Loucy (cell line): ENCODE results near the gene MRPL21.

Source experiments
- H2AFZ ChIP-seq: fragments of 200-600 bp; sonication (generic); 2 replicates; pipeline ENCODE4 v1.6.0; 2016; ENCODE audit warnings: antibody characterized with exemption, mild to moderate bottlenecking, low read length, moderate library complexity
- H3F3A ChIP-seq: fragments of 200-600 bp; 2 replicates; pipeline ENCODE4 v1.6.0; 2016; ENCODE audit warnings: antibody characterized with exemption, low read depth, mild to moderate bottlenecking
- H3K27me3 ChIP-seq: fragments of 200-600 bp; sonication (generic); 2 replicates; pipeline ENCODE4 v1.6.1; 2014; ENCODE audit warnings: low read length, mild to moderate bottlenecking; ENCODE audit not compliant: insufficient read depth, poor library complexity, severe bottlenecking
- H3K36me3 ChIP-seq: fragments of 200-600 bp; sonication (generic); 2 replicates; pipeline ENCODE4 v1.6.1; 2016; ENCODE audit warnings: low read length; ENCODE audit not compliant: insufficient read depth
- H3K4me1 ChIP-seq: fragments of 200-600 bp; sonication (generic); 2 replicates; pipeline ENCODE4 v1.5.1; 2014; ENCODE audit warnings: low read length, mild to moderate bottlenecking; ENCODE audit not compliant: insufficient read depth, poor library complexity, severe bottlenecking
- H3K4me2 ChIP-seq: fragments of 200-600 bp; sonication (generic); 2 replicates; pipeline ENCODE4 v1.6.0; 2014; ENCODE audit warnings: antibody characterized with exemption, low read length, low read depth, mild to moderate bottlenecking; ENCODE audit not compliant: poor library complexity, severe bottlenecking
- H3K4me3 ChIP-seq: fragments of 200-600 bp; sonication (generic); 2 replicates; pipeline ENCODE4 v1.5.1; 2014; ENCODE audit warnings: low read length, mild to moderate bottlenecking, mixed read lengths; ENCODE audit not compliant: poor library complexity, severe bottlenecking
- H3K79me2 ChIP-seq: fragments of 200-600 bp; sonication (generic); 2 replicates; pipeline ENCODE4 v1.6.1; 2014; ENCODE audit warnings: low read length; ENCODE audit not compliant: insufficient read depth
- H3K9ac ChIP-seq: fragments of 200-600 bp; sonication (generic); 2 replicates; pipeline ENCODE4 v1.6.0; 2014; ENCODE audit warnings: mild to moderate bottlenecking, low read depth, low read length, moderate library complexity; ENCODE audit not compliant: poor library complexity, severe bottlenecking
- H3K9me2 ChIP-seq: fragments of 200-600 bp; sonication (generic); replicated peaks from 2 replicates; pipeline ENCODE4 v1.6.1; 2016; ENCODE audit warnings: low read depth, low read length, mixed read lengths
- H3K9me3 ChIP-seq: fragments of 200-600 bp; sonication (generic); 2 replicates; pipeline ENCODE4 v1.6.1; 2014; ENCODE audit warnings: mild to moderate bottlenecking, antibody characterized with exemption, low read length, low read depth; ENCODE audit not compliant: insufficient read depth
- H4K20me1 ChIP-seq: fragments of 200-600 bp; sonication (generic); 2 replicates; pipeline ENCODE4 v1.6.0; 2014; ENCODE audit warnings: antibody characterized with exemption, low read length, mild to moderate bottlenecking; ENCODE audit not compliant: insufficient read depth, poor library complexity, severe bottlenecking
- EZH2phosphoT487 ChIP-seq: fragments of 200-600 bp; IDR thresholded peaks from 2 replicates; pipeline ENCODE4 v1.6.1; 2018; ENCODE audit warnings: antibody characterized with exemption, mild to moderate bottlenecking, moderate library complexity, borderline replicate concordance
- TF ChIP-seq, protein P1 (sequence below): fragments of 200-600 bp; sonication (generic); conservative IDR thresholded peaks from 2 replicates; pipeline ENCODE4 v1.5.1; 2014; ENCODE audit warnings: mild to moderate bottlenecking, antibody characterized with exemption, low read length

MRPL21 gene

DNA sequence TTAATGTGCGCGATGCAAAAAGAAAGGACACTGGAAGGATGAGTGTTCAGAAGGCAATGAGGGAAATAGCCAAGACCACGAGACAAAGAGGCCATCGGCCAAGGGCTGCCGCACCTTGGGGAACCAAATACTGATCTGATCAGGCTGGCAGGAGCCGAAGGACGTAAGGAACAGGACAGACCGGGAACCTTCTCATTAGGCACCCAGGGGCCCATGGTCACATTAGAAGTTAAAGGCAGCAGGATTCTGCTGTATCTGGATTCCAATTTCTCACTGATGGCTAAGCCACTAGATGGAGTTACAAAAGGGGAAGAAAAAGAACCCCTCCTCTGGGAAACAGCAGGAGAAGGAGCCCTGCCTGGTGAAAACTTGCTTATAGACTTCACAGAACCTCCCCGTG, 33.2 kb downstream of the MRPL21 start:
- Histone ChIP-seq H3K9me2 (no peaks in the 10 kb centered on the region), H3F3A (no peaks in the 10 kb centered on the region), H3K79me2 (no peaks in the 10 kb centered on the region), H3K4me3 (no peak overlapping the region), H3K9ac (no peak overlapping the region), H3K27me3 (no peaks in the 10 kb centered on the region), H2AFZ (no peak overlapping the region), H3K4me2 (no peak overlapping the region), H3K9me3 (no peaks in the 10 kb centered on the region), H3K4me1 (no peaks in the 10 kb centered on the region), H3K36me3 (no peaks in the 10 kb centered on the region), H4K20me1 (no peaks in the 10 kb centered on the region)
- TF ChIP-seq, protein P1, sequence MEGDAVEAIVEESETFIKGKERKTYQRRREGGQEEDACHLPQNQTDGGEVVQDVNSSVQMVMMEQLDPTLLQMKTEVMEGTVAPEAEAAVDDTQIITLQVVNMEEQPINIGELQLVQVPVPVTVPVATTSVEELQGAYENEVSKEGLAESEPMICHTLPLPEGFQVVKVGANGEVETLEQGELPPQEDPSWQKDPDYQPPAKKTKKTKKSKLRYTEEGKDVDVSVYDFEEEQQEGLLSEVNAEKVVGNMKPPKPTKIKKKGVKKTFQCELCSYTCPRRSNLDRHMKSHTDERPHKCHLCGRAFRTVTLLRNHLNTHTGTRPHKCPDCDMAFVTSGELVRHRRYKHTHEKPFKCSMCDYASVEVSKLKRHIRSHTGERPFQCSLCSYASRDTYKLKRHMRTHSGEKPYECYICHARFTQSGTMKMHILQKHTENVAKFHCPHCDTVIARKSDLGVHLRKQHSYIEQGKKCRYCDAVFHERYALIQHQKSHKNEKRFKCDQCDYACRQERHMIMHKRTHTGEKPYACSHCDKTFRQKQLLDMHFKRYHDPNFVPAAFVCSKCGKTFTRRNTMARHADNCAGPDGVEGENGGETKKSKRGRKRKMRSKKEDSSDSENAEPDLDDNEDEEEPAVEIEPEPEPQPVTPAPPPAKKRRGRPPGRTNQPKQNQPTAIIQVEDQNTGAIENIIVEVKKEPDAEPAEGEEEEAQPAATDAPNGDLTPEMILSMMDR = no peak
- TF ChIP-seq EZH2phosphoT487 = no peak

GRCh38 chr11:68868221-68868835, 35.3 kb downstream of the MRPL21 start:
- Histone ChIP-seq H3K79me2 (no peaks in the 10 kb centered on the region), H2AFZ (no peak overlapping the region), H3K4me2 (no peak overlapping the region), H3K4me3 (no peak overlapping the region), H3K27me3 (no peaks in the 10 kb centered on the region), H3F3A (no peaks in the 10 kb centered on the region), H3K36me3 (no peaks in the 10 kb centered on the region), H3K4me1 (no peaks in the 10 kb centered on the region), H4K20me1 (no peaks in the 10 kb centered on the region), H3K9me3 (no peaks in the 10 kb centered on the region), H3K9ac (no peak overlapping the region), H3K9me2 (no peaks in the 10 kb centered on the region)
- TF ChIP-seq EZH2phosphoT487 = no peak
- TF ChIP-seq, protein P1 = no peak

DNA sequence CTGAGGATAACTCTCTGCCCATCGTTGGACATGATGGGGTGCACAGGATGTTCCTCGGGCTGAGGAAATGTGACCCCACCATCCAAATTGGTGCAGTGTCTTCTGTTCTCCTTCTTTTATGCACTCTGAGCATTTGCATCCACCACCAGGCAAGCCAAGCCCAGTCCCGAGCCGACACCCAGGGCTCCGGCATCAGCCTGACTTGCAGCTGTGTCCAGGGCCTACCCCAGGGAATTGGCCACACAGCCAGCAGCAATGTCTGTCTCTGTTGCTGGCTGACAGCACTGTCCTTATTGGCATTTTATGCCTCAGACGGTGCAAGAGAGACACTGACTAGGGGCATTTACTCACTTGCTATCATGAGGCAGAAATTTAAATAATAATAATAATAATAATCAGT, 36.6 kb downstream of the MRPL21 start:
- Histone ChIP-seq H3F3A (no peaks in the 10 kb centered on the region), H3K9ac (no peak overlapping the region), H3K4me1 (no peaks in the 10 kb centered on the region), H3K4me2 (no peak overlapping the region), H3K79me2 (no peaks in the 10 kb centered on the region), H3K9me2 (no peaks in the 10 kb centered on the region), H3K36me3 (no peaks in the 10 kb centered on the region), H3K27me3 (no peaks in the 10 kb centered on the region), H3K9me3 (no peaks in the 10 kb centered on the region), H3K4me3 (no peak overlapping the region), H4K20me1 (no peaks in the 10 kb centered on the region), H2AFZ (no peak overlapping the region)
- TF ChIP-seq, protein P1 = no peak
- TF ChIP-seq EZH2phosphoT487 = no peak
